Breast epithelium (tissue), 4 donors: ENCODE data around the gene ALDH6A1. TPM values are rescaled to one million over a fixed set of nuclear protein-coding genes. Genes with fewer than 3 reads are reported as not detected.
A peak's percentile ranks its signal among the peaks of the same experiment; 100 is the strongest.

Experiments used
- DNase-seq, 2 donors: peaks; one replicate each; pipeline ENCODE4 v3.0.0-alpha.2; 2019; ENCODE audit warnings: low spot score in 2 of 2
- H3K27ac ChIP-seq, 2 donors: fragments of 200-600 bp; sonication (generic) in 1 of 2; one replicate each; pipeline ENCODE4 v1.5.1; 2016 to 2019; ENCODE audit warnings: mild to moderate bottlenecking in 1 of 2
- H3K27me3 ChIP-seq, 2 donors: fragments of 200-600 bp; sonication (generic) in 1 of 2; one replicate each; pipeline versions ENCODE4 v1.5.1 to v1.6.0; 2017 to 2019; ENCODE audit warnings: control low read depth in 1 of 2, mild to moderate bottlenecking in 1 of 2
- H3K36me3 ChIP-seq: fragments of 200-600 bp; one replicate; pipeline ENCODE4 v1.5.1; 2019
- H3K4me1 ChIP-seq, 2 donors: fragments of 200-600 bp; sonication (generic); one replicate each; pipeline ENCODE4 v1.5.1; 2016 to 2019; ENCODE audit warnings: control low read depth in 1 of 2
- H3K4me3 ChIP-seq, 3 donors: fragments of 200-600 bp; sonication (generic); 1 replicate in 2 of 3; 2 replicates in 1 of 3; pipeline ENCODE4 v1.5.1; 2016 to 2019; ENCODE audit warnings: mild to moderate bottlenecking in 3 of 3, moderate library complexity in 2 of 3
- H3K9me3 ChIP-seq, 2 donors: fragments of 200-600 bp; sonication (generic) in 1 of 2; one replicate each; pipeline ENCODE4 v1.5.1; 2016 to 2019; ENCODE audit warnings: control low read depth in 1 of 2
- CTCF ChIP-seq, 3 donors: fragments of 450-650 bp; IDR thresholded peaks; one replicate each; pipeline ENCODE4 v1.5.1; 2016 to 2017; ENCODE audit warnings: antibody characterized with exemption in 3 of 3, mild to moderate bottlenecking in 3 of 3, moderate library complexity in 3 of 3
- POLR2A ChIP-seq: fragments of 450-650 bp; IDR thresholded peaks from one replicate; pipeline ENCODE4 v1.6.1; 2016; ENCODE audit warnings: antibody characterized with exemption, mild to moderate bottlenecking, moderate library complexity
- POLR2AphosphoS5 ChIP-seq, 3 donors: sonication (generic); formaldehyde crosslinking; IDR thresholded peaks; one replicate each; pipeline ENCODE4 v1.6.1; 2017; ENCODE audit warnings: antibody characterized with exemption in 3 of 3
- intact Hi-C: fragments of 100-400 bp; cut with DNase I; formaldehyde crosslinking; loops from one replicate; pipeline ENCODE4 v1.15.1; 2023; ENCODE audit warnings: low total_unique reads
- total RNA-seq, 3 donors: library from RNA; depleted of rRNA; stranded (reverse); fragments of >200 nt; gene quantifications; one replicate each; pipeline ENCODE4 v1.1.0, GENCODE V29; 2016

The ALDH6A1 gene
- total RNA-seq, 3 donors from 2014 or later: 26.9 to 78.9 (median 40.7) TPM

GRCh38 chr14:74015963-74016362, 68.3 kb downstream of the ALDH6A1 start:
- TF ChIP-seq POLR2A: no peak
- no peak for TF ChIP-seq POLR2AphosphoS5 (IDR thresholded peaks at IDR 0.05)
- no peak for TF ChIP-seq CTCF (IDR thresholded peaks at IDR 0.05)
- H3K4me3 ChIP-seq: no peak overlapping the region
- H3K27me3 ChIP-seq: no peaks in the 10 kb centered on the region
- peaks cover 0 to 9% of the 10 kb centered on the region in 2 donors for H3K4me1 ChIP-seq
- no peaks in the 10 kb centered on the region for H3K36me3 ChIP-seq
- DNase-seq: no peak
- peak overlapping the region in 1 of 2 donors; percentile 54 for H3K27ac ChIP-seq
- intact Hi-C loops: no loop called here
- no peaks in the 10 kb centered on the region for H3K9me3 ChIP-seq

- intact Hi-C loops: no loop called here
- no peak for DNase-seq
- Histone ChIP-seq H3K4me3 (no peak overlapping the region), H3K9me3 (no peaks in the 10 kb centered on the region), H3K4me1 (peaks cover 0 to 6% of the 10 kb centered on the region in 2 donors), H3K27me3 (no peaks in the 10 kb centered on the region), H3K27ac (no peak overlapping the region), H3K36me3 (no peaks in the 10 kb centered on the region)
- TF ChIP-seq POLR2A: no peak
- no peak for TF ChIP-seq POLR2AphosphoS5 (IDR thresholded peaks at IDR 0.05)
- no peak for TF ChIP-seq CTCF (IDR thresholded peaks at IDR 0.05)
Measured at GRCh38 chr14:74015176-74015575, 69.1 kb downstream of the ALDH6A1 start.

GRCh38 chr14:74014299-74014698, 70.0 kb downstream of the ALDH6A1 start:
- intact Hi-C loops: no loop called here
- H3K4me1 ChIP-seq: no peaks in the 10 kb centered on the region
- no peaks in the 10 kb centered on the region for H3K36me3 ChIP-seq
- no peak overlapping the region for H3K27ac ChIP-seq
- TF ChIP-seq POLR2A (no peak), POLR2AphosphoS5 (IDR thresholded peaks at IDR 0.05) (no peak), CTCF (IDR thresholded peaks at IDR 0.05) (no peak)
- DNase-seq: no peak
- H3K9me3 ChIP-seq: no peaks in the 10 kb centered on the region
- no peak overlapping the region for H3K4me3 ChIP-seq
- no peaks in the 10 kb centered on the region for H3K27me3 ChIP-seq

GRCh38 chr14:74008843-74009499, 75.3 kb downstream of the ALDH6A1 start:
- H3K36me3 ChIP-seq: no peaks in the 10 kb centered on the region
- no peak for DNase-seq
- H3K4me1 ChIP-seq: no peaks in the 10 kb centered on the region
- intact Hi-C loops: no loop called here
- TF ChIP-seq POLR2AphosphoS5 (IDR thresholded peaks at IDR 0.05) (no peak), POLR2A (no peak), CTCF (IDR thresholded peaks at IDR 0.05) (no peak)
- H3K4me3 ChIP-seq: no peak overlapping the region
- no peaks in the 10 kb centered on the region for H3K27me3 ChIP-seq
- no peak overlapping the region for H3K27ac ChIP-seq
- H3K9me3 ChIP-seq: no peaks in the 10 kb centered on the region

Other genes starting within 250 kb of the ALDH6A1 start
- 10 to 100 TPM; 11.5 to 14.6 (median 12.3) TPM for gene PTGR2, start 232.6 kb downstream of the ALDH6A1 start, total RNA-seq
- 10 to 100 TPM; 47.8 to 71.1 (median 59.0) TPM for gene ZNF410, start 197.6 kb downstream of the ALDH6A1 start, total RNA-seq
- gene FAM161B, start 134.4 kb downstream of the ALDH6A1 start, total RNA-seq: 10 to 100 TPM in 2 of 3 donors, 1 to 10 TPM in 1; 4.5 to 12.3 (median 11.1) TPM
- 10 to 100 TPM; 37.9 to 64.8 (median 46.9) TPM for gene COQ6, start 134.2 kb downstream of the ALDH6A1 start, total RNA-seq
- gene ENTPD5, start 65.2 kb downstream of the ALDH6A1 start, total RNA-seq: 10 to 100 TPM; 10.2 to 52.1 (median 25.0) TPM
- gene BBOF1, start 65.1 kb downstream of the ALDH6A1 start, total RNA-seq: 10 to 100 TPM; 10.6 to 24.9 (median 18.7) TPM
- gene LIN52, start 503 bp upstream of the ALDH6A1 start, total RNA-seq: 10 to 100 TPM; 11.1 to 13.0 (median 11.4) TPM
- gene VSX2, start 155.0 kb upstream of the ALDH6A1 start, total RNA-seq: not detected
- 10 to 100 TPM; 38.2 to 57.0 (median 54.7) TPM for gene ABCD4, start 218.5 kb upstream of the ALDH6A1 start, total RNA-seq